Activated naive CD4-positive, alpha-beta T cell treated with anti-CD3 and anti-CD28 coated beads, Interleukin-2, amount 50 U/mL, for 24 hours (primary cell): ENCODE data around the gene AIFM1.

ENCODE experiments used
- H3K27ac Mint-ChIP-seq: one replicate; pipeline ENCODE4 v1.8.0; 2021; ENCODE audit warnings: mild to moderate bottlenecking, mixed read lengths
- H3K27me3 Mint-ChIP-seq: one replicate; pipeline ENCODE4 v1.8.0; 2021; ENCODE audit warnings: mixed read lengths
- H3K36me3 Mint-ChIP-seq: one replicate; pipeline ENCODE4 v1.8.0; 2021; ENCODE audit warnings: mixed read lengths
- H3K4me1 Mint-ChIP-seq: one replicate; pipeline ENCODE4 v1.8.0; 2021; ENCODE audit warnings: mixed read lengths
- H3K4me3 Mint-ChIP-seq: one replicate; pipeline ENCODE4 v1.8.0; 2021; ENCODE audit warnings: mild to moderate bottlenecking, mixed read lengths
- H3K9me3 Mint-ChIP-seq: one replicate; pipeline ENCODE4 v1.8.0; 2021; ENCODE audit warnings: mixed read lengths

Gene AIFM1

GRCh38 chrX:130165703-130166502 lies at the start of gene AIFM1:
Gene AIFM1 (minus strand): TSS chrX:130165841. CDS start chrX:130165656, 185 bp downstream.
- Mint-ChIP-seq H3K36me3 (no peaks in the 10 kb centered on the region), H3K4me1 (peaks cover 36% of the 10 kb centered on the region), H3K27ac (peak within 1 kb of the TSS; percentile 95), H3K27me3 (no peaks in the 10 kb centered on the region), H3K4me3 (peak within 1 kb of the TSS; percentile 98), H3K9me3 (no peaks in the 10 kb centered on the region)

- Mint-ChIP-seq H3K4me1 (peaks cover 7% of the 10 kb centered on the region), H3K27me3 (no peaks in the 10 kb centered on the region), H3K36me3 (peaks cover 20% of the 10 kb centered on the region), H3K4me3 (no peak overlapping the region), H3K9me3 (no peaks in the 10 kb centered on the region), H3K27ac (no peak overlapping the region)
Measured at GRCh38 chrX:130213376-130213775, 47.7 kb upstream of the AIFM1 start.

GRCh38 chrX:130212371-130212770 lies 46.7 kb upstream of the AIFM1 start:
- Mint-ChIP-seq H3K4me3 (no peak overlapping the region), H3K27me3 (no peaks in the 10 kb centered on the region), H3K4me1 (peaks cover 7% of the 10 kb centered on the region), H3K9me3 (no peaks in the 10 kb centered on the region), H3K27ac (peak overlapping the region; percentile 65), H3K36me3 (peaks cover 20% of the 10 kb centered on the region)

- H3K27ac Mint-ChIP-seq: peak overlapping the region; percentile 71
- no peaks in the 10 kb centered on the region for H3K27me3 Mint-ChIP-seq
- H3K9me3 Mint-ChIP-seq: no peaks in the 10 kb centered on the region
- H3K4me3 Mint-ChIP-seq: no peak overlapping the region
- H3K36me3 Mint-ChIP-seq: peaks cover 20% of the 10 kb centered on the region
- peaks cover 7% of the 10 kb centered on the region for H3K4me1 Mint-ChIP-seq
Measured at GRCh38 chrX:130211415-130212186, 46.0 kb upstream of the AIFM1 start.

- H3K27ac Mint-ChIP-seq: no peak overlapping the region
- no peak overlapping the region for H3K4me3 Mint-ChIP-seq
- H3K36me3 Mint-ChIP-seq: peaks cover 4% of the 10 kb centered on the region
- no peaks in the 10 kb centered on the region for H3K9me3 Mint-ChIP-seq
- H3K27me3 Mint-ChIP-seq: no peaks in the 10 kb centered on the region
- H3K4me1 Mint-ChIP-seq: no peaks in the 10 kb centered on the region
Measured at GRCh38 chrX:130204647-130205046, 39.0 kb upstream of the AIFM1 start.

GRCh38 chrX:130197464-130197863 lies 31.8 kb upstream of the AIFM1 start:
- Mint-ChIP-seq H3K36me3 (no peaks in the 10 kb centered on the region), H3K27me3 (no peaks in the 10 kb centered on the region), H3K4me1 (no peaks in the 10 kb centered on the region), H3K9me3 (no peaks in the 10 kb centered on the region), H3K4me3 (no peak overlapping the region), H3K27ac (no peak overlapping the region)

GRCh38 chrX:130196466-130196865 lies 30.8 kb upstream of the AIFM1 start:
- Mint-ChIP-seq H3K4me3 (no peak overlapping the region), H3K27ac (no peak overlapping the region), H3K9me3 (no peaks in the 10 kb centered on the region), H3K36me3 (no peaks in the 10 kb centered on the region), H3K4me1 (no peaks in the 10 kb centered on the region), H3K27me3 (no peaks in the 10 kb centered on the region)

GRCh38 chrX:130190801-130191200 lies 25.2 kb upstream of the AIFM1 start:
- Mint-ChIP-seq H3K27me3 (no peaks in the 10 kb centered on the region), H3K36me3 (no peaks in the 10 kb centered on the region), H3K4me1 (peaks cover 1% of the 10 kb centered on the region), H3K4me3 (no peak overlapping the region), H3K9me3 (no peaks in the 10 kb centered on the region), H3K27ac (no peak overlapping the region)

GRCh38 chrX:130186651-130187050 lies 21.0 kb upstream of the AIFM1 start:
- Mint-ChIP-seq H3K9me3 (no peaks in the 10 kb centered on the region), H3K27ac (no peak overlapping the region), H3K27me3 (no peaks in the 10 kb centered on the region), H3K4me3 (no peak overlapping the region), H3K36me3 (no peaks in the 10 kb centered on the region), H3K4me1 (peaks cover 14% of the 10 kb centered on the region)

GRCh38 chrX:130184857-130185256 lies 19.2 kb upstream of the AIFM1 start:
- Mint-ChIP-seq H3K27me3 (no peaks in the 10 kb centered on the region), H3K27ac (peak overlapping the region; percentile 70), H3K4me1 (peaks cover 17% of the 10 kb centered on the region), H3K4me3 (no peak overlapping the region), H3K36me3 (peaks cover under 1% of the 10 kb centered on the region), H3K9me3 (no peaks in the 10 kb centered on the region)

GRCh38 chrX:130184168-130184567 lies 18.5 kb upstream of the AIFM1 start:
- Mint-ChIP-seq H3K36me3 (peaks cover 4% of the 10 kb centered on the region), H3K4me1 (peaks cover 23% of the 10 kb centered on the region), H3K27me3 (no peaks in the 10 kb centered on the region), H3K27ac (no peak overlapping the region), H3K9me3 (no peaks in the 10 kb centered on the region), H3K4me3 (no peak overlapping the region)

GRCh38 chrX:130179579-130180215 lies 14.1 kb upstream of the AIFM1 start:
- peak overlapping the region; percentile 74 for H3K27ac Mint-ChIP-seq
- H3K9me3 Mint-ChIP-seq: no peaks in the 10 kb centered on the region
- H3K4me1 Mint-ChIP-seq: peaks cover 44% of the 10 kb centered on the region
- H3K27me3 Mint-ChIP-seq: no peaks in the 10 kb centered on the region
- peaks cover 5% of the 10 kb centered on the region for H3K36me3 Mint-ChIP-seq
- H3K4me3 Mint-ChIP-seq: peak overlapping the region; percentile 59

GRCh38 chrX:130179170-130179569 lies 13.5 kb upstream of the AIFM1 start:
- H3K4me1 Mint-ChIP-seq: peaks cover 47% of the 10 kb centered on the region
- no peaks in the 10 kb centered on the region for H3K27me3 Mint-ChIP-seq
- H3K27ac Mint-ChIP-seq: peak overlapping the region; percentile 74
- H3K9me3 Mint-ChIP-seq: no peaks in the 10 kb centered on the region
- H3K4me3 Mint-ChIP-seq: peak overlapping the region; percentile 59
- peaks cover 5% of the 10 kb centered on the region for H3K36me3 Mint-ChIP-seq

- Mint-ChIP-seq H3K9me3 (no peaks in the 10 kb centered on the region), H3K27ac (no peak overlapping the region), H3K36me3 (peaks cover 5% of the 10 kb centered on the region), H3K4me3 (peak overlapping the region; percentile 13), H3K27me3 (no peaks in the 10 kb centered on the region), H3K4me1 (peaks cover 54% of the 10 kb centered on the region)
Measured at GRCh38 chrX:130176942-130177341, 11.3 kb upstream of the AIFM1 start.

- Mint-ChIP-seq H3K36me3 (peaks cover 5% of the 10 kb centered on the region), H3K4me3 (peak overlapping the region; percentile 13), H3K27ac (no peak overlapping the region), H3K27me3 (no peaks in the 10 kb centered on the region), H3K4me1 (peaks cover 54% of the 10 kb centered on the region), H3K9me3 (no peaks in the 10 kb centered on the region)
Measured at GRCh38 chrX:130176354-130176776, 10.7 kb upstream of the AIFM1 start.

- no peaks in the 10 kb centered on the region for H3K27me3 Mint-ChIP-seq
- peaks cover 5% of the 10 kb centered on the region for H3K36me3 Mint-ChIP-seq
- peaks cover 61% of the 10 kb centered on the region for H3K4me1 Mint-ChIP-seq
- H3K27ac Mint-ChIP-seq: peak overlapping the region; percentile 62
- H3K4me3 Mint-ChIP-seq: no peak overlapping the region
- H3K9me3 Mint-ChIP-seq: no peaks in the 10 kb centered on the region
Measured at GRCh38 chrX:130174937-130175336, 9.3 kb upstream of the AIFM1 start.
